A673 (cell line): Measurements from ENCODE around the gene MED27. TPM values are rescaled to one million over a fixed set of nuclear protein-coding genes. Genes with fewer than 3 reads are reported as not detected.

Experiments used
- BruUV-seq: library from RNA; stranded (reverse); fragments of 400-500 nt; replicated peaks from 2 replicates; lab custom pipeline; 2021; lab: Mats Ljungman, UMichigan
- CTCF ChIA-PET: fragments of 300-600 bp; sonication (Branson Sonifier 250); formaldehyde crosslinking; loops from one replicate; lab custom pipeline; 2022; ENCODE audit warnings: antibody characterized with exemption; lab: Charles Lee
- POLR2A ChIA-PET: fragments of 300-600 bp; sonication (Branson Sonifier 250); formaldehyde crosslinking; loops from one replicate; lab custom pipeline; 2022; ENCODE audit warnings: antibody characterized with exemption; ENCODE audit not compliant: low non-redundant PET; lab: Charles Lee
- DNase-seq: peaks from one replicate; pipeline ENCODE4 v3.0.0-alpha.2; 2015; ENCODE audit warnings: low spot score
- H3K27ac ChIP-seq: fragments of 200-600 bp; sonication (generic); 2 replicates; pipeline ENCODE4 v1.5.1; 2016; ENCODE audit warnings: mixed run types, low read depth, mild to moderate bottlenecking, mixed read lengths, antibody characterized with exemption, low read length; ENCODE audit not compliant: poor library complexity, severe bottlenecking
- H3K27me3 ChIP-seq: fragments of 200-600 bp; sonication (generic); replicated peaks from 2 replicates; pipeline ENCODE4 v1.6.1; 2017; ENCODE audit warnings: mixed run types, low read depth, mild to moderate bottlenecking, mixed read lengths, antibody characterized with exemption, low read length; ENCODE audit not compliant: insufficient read depth, poor library complexity
- H3K36me3 ChIP-seq: fragments of 200-600 bp; sonication (generic); 2 replicates; pipeline ENCODE4 v1.6.1; 2016; ENCODE audit warnings: mixed run types, mild to moderate bottlenecking, mixed read lengths, antibody characterized with exemption, low read length; ENCODE audit not compliant: insufficient read depth, poor library complexity, severe bottlenecking
- H3K4me1 ChIP-seq: fragments of 200-600 bp; sonication (generic); 2 replicates; pipeline ENCODE4 v1.6.1; 2017; ENCODE audit warnings: mixed run types, mild to moderate bottlenecking, mixed read lengths, antibody characterized with exemption, low read length; ENCODE audit not compliant: insufficient read depth, poor library complexity, severe bottlenecking
- H3K4me3 ChIP-seq: fragments of 200-600 bp; sonication (generic); 2 replicates; pipeline ENCODE4 v1.5.1; 2016; ENCODE audit warnings: low read depth, mixed run types, mild to moderate bottlenecking, mixed read lengths, low read length; ENCODE audit not compliant: poor library complexity, severe bottlenecking
- H3K9me3 ChIP-seq: fragments of 200-600 bp; sonication (generic); 2 replicates; pipeline ENCODE4 v1.6.1; 2016; ENCODE audit warnings: mixed run types, low read depth, mild to moderate bottlenecking, mixed read lengths, antibody characterized with exemption, low read length; ENCODE audit not compliant: poor library complexity, severe bottlenecking
- CTCF ChIP-seq: fragments of 300-800, 200-600 bp; sonication (generic); conservative IDR thresholded peaks from 2 replicates; pipeline ENCODE4 v1.5.1; 2017; ENCODE audit warnings: low read depth, mild to moderate bottlenecking, antibody characterized with exemption, low read length, moderate library complexity, mixed read lengths
- EZH2 ChIP-seq: fragments of 200-600 bp; sonication (generic); IDR thresholded peaks from 2 replicates; pipeline ENCODE4 v1.6.1; 2017; ENCODE audit warnings: borderline replicate concordance, low read depth, mild to moderate bottlenecking, mixed read lengths, antibody characterized with exemption, low read length; ENCODE audit not compliant: poor library complexity, severe bottlenecking
- intact Hi-C: fragments of 100-400 bp; cut with micrococcal nuclease; formaldehyde crosslinking; loops from one replicate; pipeline ENCODE4 v1.10.0; 2022; ENCODE audit not compliant: unreplicated experiment
- total RNA-seq: library from RNA; stranded (reverse); gene quantifications from 2 replicates; pipeline ENCODE4 v1.2.3, GENCODE V29; 2021

Gene MED27
- total RNA-seq, 1 experiment from 2014 or later = 45.4 TPM

- DNase-seq = no peak
- no peak for TF ChIP-seq CTCF
- no peak for TF ChIP-seq EZH2
- no peaks in the 10 kb centered on the region for H3K36me3 ChIP-seq
- H3K27ac ChIP-seq = no peak overlapping the region
- H3K9me3 ChIP-seq = no peaks in the 10 kb centered on the region
- no TSS peak for BruUV-seq
- no peaks in the 10 kb centered on the region for H3K4me1 ChIP-seq
- intact Hi-C loops = no loop called here
- no peaks in the 10 kb centered on the region for H3K27me3 ChIP-seq
- H3K4me3 ChIP-seq = no peak overlapping the region
- ChIA-PET CTCF (no interaction called here), POLR2A (no interaction called here)
Observed at GRCh38 chr9:131869348-131869747, 210.3 kb downstream of the MED27 start.

GRCh38 chr9:131868766-131869165 lies 210.9 kb downstream of the MED27 start:
- ChIA-PET POLR2A (no interaction called here), CTCF (no interaction called here)
- H3K4me1 ChIP-seq = no peaks in the 10 kb centered on the region
- H3K4me3 ChIP-seq = no peak overlapping the region
- DNase-seq = no peak
- H3K27me3 ChIP-seq = no peaks in the 10 kb centered on the region
- intact Hi-C loops = no loop called here
- H3K9me3 ChIP-seq = no peaks in the 10 kb centered on the region
- no peak overlapping the region for H3K27ac ChIP-seq
- no TSS peak for BruUV-seq
- no peak for TF ChIP-seq CTCF
- TF ChIP-seq EZH2 = no peak
- no peaks in the 10 kb centered on the region for H3K36me3 ChIP-seq

- no TSS peak for BruUV-seq
- H3K4me3 ChIP-seq = no peak overlapping the region
- POLR2A ChIA-PET = no interaction called here
- H3K4me1 ChIP-seq = no peaks in the 10 kb centered on the region
- H3K36me3 ChIP-seq = no peaks in the 10 kb centered on the region
- H3K27ac ChIP-seq = no peak overlapping the region
- DNase-seq = no peak
- CTCF ChIA-PET = no interaction called here
- intact Hi-C loops = no loop called here
- H3K27me3 ChIP-seq = no peaks in the 10 kb centered on the region
- no peaks in the 10 kb centered on the region for H3K9me3 ChIP-seq
- TF ChIP-seq CTCF = no peak
- TF ChIP-seq EZH2 = no peak
Observed at GRCh38 chr9:131867611-131868192, 212.0 kb downstream of the MED27 start.
